ENCODE data around the gene PIGL. TPM values are rescaled to one million over a fixed set of nuclear protein-coding genes. Genes with fewer than 3 reads are reported as not detected.

Gene PIGL
- total and polyA plus RNA-seq, 2 of the 4 experiments (the other 2 are of a cell fraction), result 17.9 to 29.5 TPM

DNA sequence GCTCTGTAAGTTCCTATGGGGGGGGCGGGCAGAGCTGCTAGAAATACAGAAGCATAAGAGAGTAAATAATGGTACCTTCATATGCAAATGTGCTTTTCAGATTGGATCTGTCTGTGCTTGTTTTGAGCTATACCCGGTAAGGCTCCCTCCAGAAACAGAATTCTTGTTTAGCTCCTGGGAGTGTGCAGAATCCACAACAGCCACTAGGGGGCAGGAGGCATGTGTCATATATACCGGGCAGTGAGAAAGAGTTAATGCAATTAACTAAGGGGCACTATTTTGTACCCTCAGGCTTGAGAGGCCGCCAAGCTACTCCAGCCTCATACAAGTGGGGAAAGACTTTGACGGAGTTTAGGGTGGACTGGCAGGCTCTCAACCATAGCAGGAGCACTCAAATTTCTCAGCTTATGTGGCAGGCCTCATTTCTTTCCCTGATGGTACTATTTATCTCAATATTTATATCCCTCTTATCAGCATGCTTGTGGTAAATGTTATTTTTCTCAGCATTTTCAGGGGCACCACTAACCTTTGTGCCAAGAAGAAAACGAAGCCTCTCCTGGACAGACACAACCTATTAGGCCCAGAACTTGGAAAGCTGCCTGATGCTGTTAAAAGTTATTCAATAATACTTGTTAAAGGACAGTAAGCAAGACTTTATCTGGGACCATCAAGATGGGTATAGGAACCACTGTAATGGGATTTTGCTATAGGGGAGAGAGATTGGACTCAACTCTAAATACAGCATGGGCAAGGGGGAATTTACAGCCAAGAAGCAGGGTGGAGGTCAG lies 146.9 kb downstream of the PIGL start:
- Histone ChIP-seq H3K23ac (ENCODE audit: low read depth, low read length) (no peak overlapping the region; the same call in 1 of the 2 replicates), H2BK5ac (ENCODE audit: low read depth, low read length, poor library complexity, severe bottlenecking) (no peak overlapping the region), H3K18ac (ENCODE audit: low read depth, low read length) (no peak overlapping the region), H3K4me2 (ENCODE audit: low read depth, low read length) (no peak overlapping the region), H2BK20ac (ENCODE audit: low read depth, low read length) (no peak overlapping the region), H3K9me1 (ENCODE audit: insufficient read depth, low read length) (no peaks in the 10 kb centered on the region), H4K20me1 (ENCODE audit: insufficient read depth, low read length) (no peaks in the 10 kb centered on the region), H2BK15ac (ENCODE audit: low read depth, low read length) (no peak overlapping the region; the same call in 2 of the 3 replicates), H3K14ac (replicated peaks; ENCODE audit: low read depth, low read length) (no peak overlapping the region), H3K56ac (ENCODE audit: extremely low read depth, insufficient read depth, low read length) (no peak overlapping the region), H3K4ac (ENCODE audit: low read depth, low read length) (no peak overlapping the region), H4K5ac (ENCODE audit: low read depth, low read length) (no peak overlapping the region), H3K36me3 (ENCODE audit: control insufficient read depth, insufficient read depth, low read length) (no peaks in the 10 kb centered on the region), H2AFZ (replicated peaks; ENCODE audit: low read length, poor library complexity) (peak overlapping the region; percentile 66), H3K9ac (ENCODE audit: low read depth, low read length) (no peak overlapping the region), H4K8ac (ENCODE audit: low read depth in 2 of 2, low read length in 2 of 2) (peak overlapping the region in 1 of 2 experiments; percentile 34; a peak in 1 of 4 replicates), H3K4me1 (ENCODE audit: control insufficient read depth, insufficient read depth, low read length) (no peaks in the 10 kb centered on the region), H2BK120ac (ENCODE audit: low read depth, low read length) (no peak overlapping the region), H3K27ac (ENCODE audit: insufficient read depth, low read length) (no peak overlapping the region), H2AK5ac (ENCODE audit: low read depth, low read length) (no peak overlapping the region), H4K91ac (ENCODE audit: insufficient read depth, low read depth, low read length) (no peak overlapping the region), H3K27me3 (ENCODE audit: control insufficient read depth, insufficient read depth, low read length) (no peaks in the 10 kb centered on the region), H3K9me3 (ENCODE audit: control insufficient read depth, insufficient read depth, low read length) (no peaks in the 10 kb centered on the region), H3K79me1 (ENCODE audit: low read depth in 1 of 2, low read length in 2 of 2) (no peaks in the 10 kb centered on the region), H3K4me3 (ENCODE audit: insufficient read depth, low read depth, low read length) (no peak overlapping the region), H2AK9ac (replicated peaks; ENCODE audit: low read depth, low read length, poor library complexity) (peak overlapping the region; percentile 33)
- intact Hi-C loops (cut with micrococcal nuclease), result loop anchor here (1.0 kb wide), 1 partner anchor 157 kb away; no protein-coding TSS in a partner anchor
- no CpG with 5 or more reads among the region's 6 CpGs for WGBS, 2 experiments (ENCODE audit: extremely low coverage in 2 of 2, insufficient read length in 1 of 2)
- ChIA-PET CTCF (interaction anchor here (0.5 to 1.9 kb wide), 24 partner anchors 8 to 955 kb away, joined by 3 to 19 read pairs (median 4); partner anchors contain the start of genes CENPV, TRPV2 and UBB), POLR2A (ENCODE audit: unreplicated experiment) (interaction anchor here (0.5 to 0.7 kb wide), 2 partner anchors 74 to 802 kb away, joined by 3 to 6 read pairs; no protein-coding TSS in a partner anchor)
- TF ChIP-seq RAD21 (IDR thresholded peaks at IDR 0.05; ENCODE audit: low read length), result peak; percentile 77
- TF ChIP-seq, protein P1, sequence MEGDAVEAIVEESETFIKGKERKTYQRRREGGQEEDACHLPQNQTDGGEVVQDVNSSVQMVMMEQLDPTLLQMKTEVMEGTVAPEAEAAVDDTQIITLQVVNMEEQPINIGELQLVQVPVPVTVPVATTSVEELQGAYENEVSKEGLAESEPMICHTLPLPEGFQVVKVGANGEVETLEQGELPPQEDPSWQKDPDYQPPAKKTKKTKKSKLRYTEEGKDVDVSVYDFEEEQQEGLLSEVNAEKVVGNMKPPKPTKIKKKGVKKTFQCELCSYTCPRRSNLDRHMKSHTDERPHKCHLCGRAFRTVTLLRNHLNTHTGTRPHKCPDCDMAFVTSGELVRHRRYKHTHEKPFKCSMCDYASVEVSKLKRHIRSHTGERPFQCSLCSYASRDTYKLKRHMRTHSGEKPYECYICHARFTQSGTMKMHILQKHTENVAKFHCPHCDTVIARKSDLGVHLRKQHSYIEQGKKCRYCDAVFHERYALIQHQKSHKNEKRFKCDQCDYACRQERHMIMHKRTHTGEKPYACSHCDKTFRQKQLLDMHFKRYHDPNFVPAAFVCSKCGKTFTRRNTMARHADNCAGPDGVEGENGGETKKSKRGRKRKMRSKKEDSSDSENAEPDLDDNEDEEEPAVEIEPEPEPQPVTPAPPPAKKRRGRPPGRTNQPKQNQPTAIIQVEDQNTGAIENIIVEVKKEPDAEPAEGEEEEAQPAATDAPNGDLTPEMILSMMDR (conservative IDR thresholded peaks at IDR 0.05; ENCODE audit: low read depth, low read length), result peak; percentile 90
- no peak for TF ChIP-seq CEBPB (IDR thresholded peaks at IDR 0.05; ENCODE audit: low read depth, low read length)
- TF ChIP-seq SMC3 (IDR thresholded peaks at IDR 0.05; ENCODE audit: low read depth, low read length), result peak; percentile 70
- TF ChIP-seq RFX5 (IDR thresholded peaks at IDR 0.05; ENCODE audit: low read depth, low read length), result no peak
- in situ Hi-C loops (cut with MboI; ENCODE audit: low sequenced_read_pairs), result loop anchor here (10.0 kb wide), 1 partner anchor 161 kb away; no protein-coding TSS in a partner anchor
- no TSS peak for BruUV-seq (replicated peaks)
- DNase-seq (peak; percentile 69), ATAC-seq (ENCODE audit: low read depth) (peak; percentile 99)
- dilution Hi-C loops (cut with HindIII; ENCODE audit: low sequenced_read_pairs, unreplicated experiment), result no loop called here
